ENCODE results near the gene NKX6-1.

NKX6-1 gene

GRCh38 chr4:84498203-84498934 lies 723 bp downstream of the NKX6-1 start:
- DNase-seq (ENCODE audit: low spot score), result no peak

- no peak for DNase-seq (ENCODE audit: low spot score)
These were observed 1.4 kb downstream of the NKX6-1 start for GRCh38 chr4:84497504-84498202.

DNA sequence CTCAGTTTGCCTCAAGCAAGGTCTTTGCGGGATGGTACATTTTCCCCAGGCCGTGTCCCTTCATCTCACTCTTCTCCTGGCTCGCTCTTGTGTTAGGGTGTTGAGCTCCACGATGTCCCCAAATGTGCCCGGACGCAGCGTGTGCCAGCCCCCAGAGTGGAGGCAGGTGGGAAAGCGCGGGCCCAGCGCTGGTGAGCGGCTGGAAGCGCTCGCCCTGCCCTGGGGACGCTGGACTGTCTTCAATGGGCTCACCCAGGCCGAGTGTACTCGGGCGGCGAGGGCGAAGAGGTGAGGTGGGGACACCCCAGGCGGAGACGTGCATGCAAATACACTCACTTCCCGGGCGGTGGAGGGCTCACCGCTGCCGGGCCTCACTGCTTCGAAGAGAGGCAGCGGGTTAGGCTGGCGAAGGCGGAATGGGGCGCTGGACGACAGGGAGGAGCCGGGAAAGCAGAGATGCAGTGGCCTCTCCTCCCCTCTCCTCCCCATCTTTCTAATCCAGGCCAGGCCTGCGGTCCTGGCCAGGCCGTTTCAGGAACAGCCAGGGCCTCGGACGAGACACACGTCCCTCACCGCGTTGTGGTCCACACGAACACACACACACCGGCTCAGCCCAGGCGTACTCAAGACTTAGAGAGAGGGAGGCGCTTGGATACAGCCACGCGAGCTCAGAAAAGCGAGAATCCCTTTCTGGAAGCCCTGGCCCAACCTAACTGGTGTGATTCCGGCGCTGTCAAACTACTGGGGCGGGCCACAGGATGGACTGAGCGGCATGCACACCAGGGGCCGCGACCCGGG lies 2.2 kb downstream of the NKX6-1 start:
- no peak for DNase-seq (ENCODE audit: low spot score)

DNA sequence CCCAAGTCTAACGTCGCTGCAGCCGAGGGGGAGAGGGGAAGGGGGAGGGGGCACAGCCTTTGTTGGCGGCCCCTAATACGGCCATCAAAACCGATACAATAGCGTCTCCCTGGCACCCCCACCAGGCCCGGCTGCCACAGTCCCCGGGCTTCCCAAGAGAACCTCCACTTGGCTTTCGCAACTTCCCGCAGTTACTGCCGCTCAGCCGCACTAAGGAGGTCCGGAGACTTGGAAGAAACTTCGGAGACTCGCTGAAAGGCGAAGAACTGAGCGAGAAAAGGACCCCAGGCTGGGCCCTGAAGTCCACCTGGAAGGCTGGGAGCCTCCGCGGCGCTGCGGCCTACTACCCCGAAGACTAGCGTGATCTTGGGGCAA lies 2.8 kb downstream of the NKX6-1 start:
- no peak for DNase-seq (ENCODE audit: low spot score)

- no peak for DNase-seq (ENCODE audit: low spot score)
These were observed 3.3 kb downstream of the NKX6-1 start for GRCh38 chr4:84495794-84496261.

DNA sequence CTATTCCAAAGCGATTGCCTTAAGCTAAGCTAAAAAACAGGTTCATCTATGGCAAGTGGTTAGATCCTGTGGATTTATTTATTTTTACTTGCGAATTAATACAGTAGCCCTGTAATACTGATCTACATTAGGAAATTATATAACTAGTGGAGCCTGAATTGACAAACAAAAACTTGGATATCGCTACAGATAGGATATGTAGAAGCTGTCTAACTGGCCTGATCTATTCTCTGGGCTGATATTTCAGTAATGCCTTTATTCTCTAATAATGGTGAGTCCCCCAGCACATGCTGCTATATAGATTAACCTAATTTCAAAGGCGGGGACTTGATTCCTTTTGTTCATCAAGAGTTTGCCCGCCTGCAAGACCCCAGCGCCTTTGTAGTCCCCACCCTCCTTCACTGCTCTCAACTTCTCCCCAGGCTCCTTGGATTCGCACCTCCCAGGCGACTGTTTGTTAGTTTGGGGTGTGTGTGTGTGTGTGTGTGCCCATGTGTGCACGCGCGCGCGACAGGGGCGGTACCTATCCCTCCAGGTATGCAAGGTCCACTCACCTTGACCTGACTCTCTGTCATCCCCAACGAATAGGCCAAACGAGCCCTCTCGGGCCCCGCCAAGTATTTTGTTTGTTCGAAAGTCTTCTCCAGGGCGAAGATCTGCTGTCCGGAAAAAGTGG lies 3.8 kb downstream of the NKX6-1 start:
- DNase-seq (ENCODE audit: low spot score), result no peak

DNA sequence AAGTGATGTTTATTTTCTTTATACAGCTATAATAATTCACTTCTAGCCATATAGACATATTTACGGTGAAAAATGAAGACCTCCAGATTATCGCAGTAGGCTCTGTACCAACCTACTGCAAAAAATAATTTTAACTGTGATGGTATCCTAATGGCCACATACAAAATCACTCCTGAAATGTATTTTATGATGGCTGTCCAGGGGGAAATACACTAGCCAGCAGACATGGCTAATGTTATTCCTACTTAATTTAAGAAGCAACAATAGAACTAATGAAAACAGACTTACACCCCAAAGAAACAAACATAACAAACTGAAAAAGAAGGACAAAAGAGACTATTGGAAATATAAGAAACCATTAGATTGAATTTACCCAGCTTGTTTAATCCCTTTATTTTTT lies 4.6 kb downstream of the NKX6-1 start:
- DNase-seq (ENCODE audit: low spot score), result no peak

DNA sequence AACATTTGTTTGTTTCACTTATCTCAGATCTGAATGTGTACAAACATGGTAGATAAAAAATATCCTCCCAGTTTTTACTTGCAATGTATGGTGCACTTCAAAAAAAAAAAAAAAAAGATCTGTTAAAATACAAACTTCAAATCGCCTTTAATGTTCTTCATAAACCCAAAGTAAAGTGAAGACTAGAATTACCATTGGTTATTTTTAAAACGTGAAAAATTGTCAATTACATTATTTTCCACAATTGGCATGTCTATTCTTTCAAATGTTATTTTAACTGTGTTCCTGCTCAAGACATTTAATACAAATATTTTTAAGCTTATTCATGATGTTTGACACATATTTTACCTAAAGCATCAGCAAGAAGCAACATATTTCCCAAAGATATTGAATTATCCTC lies 5.0 kb downstream of the NKX6-1 start:
- DNase-seq (ENCODE audit: low spot score), result no peak

- no peak for DNase-seq (ENCODE audit: low spot score)
These were observed 5.8 kb downstream of the NKX6-1 start for GRCh38 chr4:84493092-84493850.

DNA sequence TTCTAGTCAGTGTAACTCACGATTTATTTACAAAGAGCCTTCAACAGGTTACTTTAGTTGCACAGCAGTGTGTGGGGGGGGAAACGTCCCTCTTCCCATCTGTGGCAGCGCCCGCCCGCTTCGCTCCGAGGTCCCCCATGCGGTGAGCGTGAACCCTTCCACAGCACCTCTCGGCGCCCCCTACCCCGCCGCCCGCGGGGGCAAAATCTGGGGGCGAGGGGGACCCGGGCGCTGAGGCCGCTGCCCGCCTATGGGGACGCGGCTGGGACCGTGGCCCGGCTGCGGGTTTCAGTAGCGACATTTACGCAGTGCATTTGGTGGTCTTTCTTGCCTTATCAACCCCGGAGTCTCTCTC lies 6.4 kb downstream of the NKX6-1 start:
- no peak for DNase-seq (ENCODE audit: low spot score)

DNA sequence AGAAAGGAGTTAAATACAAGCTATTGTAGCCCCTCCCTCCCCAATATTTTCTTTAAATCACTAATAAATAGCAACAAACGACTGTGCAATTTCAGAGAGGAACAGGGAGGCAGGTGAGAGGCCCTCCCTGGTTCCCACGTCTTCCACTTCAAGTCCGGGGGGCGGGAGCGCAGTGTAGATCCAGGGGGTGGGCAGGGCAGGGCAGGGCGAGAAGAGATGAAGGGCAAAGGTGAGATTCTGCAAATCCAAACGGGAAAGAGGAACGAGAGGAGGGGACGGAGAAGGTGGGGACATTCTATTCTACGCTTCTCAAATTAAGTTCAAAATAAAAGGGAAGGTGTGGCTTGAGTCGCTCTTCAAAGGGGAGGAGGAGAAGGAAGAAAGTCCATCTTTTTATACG lies 6.8 kb downstream of the NKX6-1 start:
- DNase-seq (ENCODE audit: low spot score), result no peak

DNA sequence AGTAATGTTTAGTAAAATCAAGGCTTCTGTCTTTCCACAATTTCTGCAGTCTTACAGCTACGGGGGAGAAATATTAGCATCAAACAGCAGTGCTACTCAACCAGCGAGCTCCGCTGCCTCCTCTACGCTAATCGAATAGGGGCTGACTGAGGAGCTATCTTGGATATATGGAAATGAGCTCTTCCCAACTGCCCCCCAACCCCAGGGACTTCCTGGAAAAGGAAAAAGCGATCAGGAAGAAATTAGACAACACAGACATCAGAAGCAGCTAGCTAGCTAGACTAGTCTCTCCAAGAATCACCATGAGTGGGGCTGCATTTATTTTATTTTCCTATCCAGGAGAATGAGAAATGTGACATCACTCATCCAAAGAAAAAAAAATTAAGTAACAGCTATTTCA lies 7.6 kb downstream of the NKX6-1 start:
- DNase-seq (ENCODE audit: low spot score), result no peak

- DNase-seq (ENCODE audit: low spot score), result no peak
These were observed 8.4 kb downstream of the NKX6-1 start for GRCh38 chr4:84490663-84491062.

- DNase-seq (ENCODE audit: low spot score), result no peak
These were observed 14.9 kb downstream of the NKX6-1 start for GRCh38 chr4:84484236-84484635.

DNA sequence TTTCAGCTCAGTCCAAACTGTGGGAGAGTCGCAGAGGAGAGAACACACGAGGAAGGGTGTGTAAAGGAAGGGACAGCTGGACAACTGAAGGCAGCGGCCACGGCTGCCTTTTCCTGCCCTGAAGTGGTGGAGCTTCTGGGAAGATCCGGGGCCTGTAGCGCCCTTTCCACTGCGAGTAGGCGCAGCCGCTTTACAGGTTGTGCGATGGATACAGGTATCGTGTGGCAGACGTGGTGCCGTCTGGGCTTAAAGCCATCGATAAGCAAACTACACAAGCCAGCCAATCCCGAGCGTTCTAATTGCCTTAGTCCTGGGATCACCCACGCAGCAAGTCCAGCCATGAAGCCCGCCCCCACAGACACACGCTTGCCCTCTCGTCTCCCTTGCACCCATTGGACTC lies 15.4 kb downstream of the NKX6-1 start:
- DNase-seq (ENCODE audit: low spot score), result no peak

- no peak for DNase-seq (ENCODE audit: low spot score)
These were observed 16.2 kb downstream of the NKX6-1 start for GRCh38 chr4:84482564-84483563.

DNA sequence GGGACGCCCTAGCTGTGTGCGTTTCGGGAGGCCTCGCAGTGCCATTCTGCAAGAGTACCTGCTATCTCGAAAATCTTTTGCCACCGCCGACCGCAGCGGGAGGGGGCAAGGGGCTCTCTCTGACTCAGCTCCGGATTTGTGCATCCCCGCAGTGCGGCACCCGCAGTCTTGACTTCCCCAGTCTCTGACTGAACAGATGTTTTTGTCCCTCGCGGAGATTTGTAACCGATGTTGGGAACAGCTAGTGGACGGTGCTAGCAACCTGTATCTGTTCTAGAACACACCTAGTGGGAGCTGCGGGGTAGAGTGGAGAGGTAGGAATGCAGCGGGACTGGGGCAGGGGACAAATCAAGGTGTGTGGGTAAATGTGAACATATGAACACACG lies 17.2 kb downstream of the NKX6-1 start:
- no peak for DNase-seq (ENCODE audit: low spot score)

- DNase-seq (ENCODE audit: low spot score), result no peak
These were observed 17.8 kb downstream of the NKX6-1 start for GRCh38 chr4:84481077-84481859.

DNA sequence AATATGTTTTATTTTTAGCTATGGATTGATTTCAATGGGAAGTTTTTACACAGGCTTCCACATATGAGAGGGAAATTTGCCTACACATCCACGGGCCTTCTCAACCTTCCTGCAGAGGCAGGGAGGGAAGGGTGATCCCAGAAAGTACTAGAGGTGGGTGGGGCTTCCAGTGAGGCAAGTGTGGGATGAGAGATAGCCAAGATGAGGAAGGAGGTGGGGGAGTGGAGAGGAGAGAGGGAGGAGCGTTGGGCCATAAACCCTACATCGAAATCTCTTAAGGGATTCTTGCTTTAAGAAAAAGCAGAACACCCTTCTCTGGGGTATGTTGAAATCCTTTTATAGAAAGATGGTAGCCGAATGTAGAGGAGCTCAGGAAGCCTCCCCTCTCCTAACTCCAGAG lies 19.0 kb downstream of the NKX6-1 start:
- no peak for DNase-seq (ENCODE audit: low spot score)

- DNase-seq (ENCODE audit: low spot score), result no peak
These were observed 19.4 kb downstream of the NKX6-1 start for GRCh38 chr4:84479663-84480062.
